Right lobe of liver (tissue), 4 donors: Measurements from ENCODE around the gene LIPM.

Experiments used
- POLR2A ChIP-seq: fragments of 450-650 bp; IDR thresholded peaks from one replicate; pipeline ENCODE4 v1.6.1; 2017; ENCODE audit warnings: antibody characterized with exemption, mild to moderate bottlenecking
- TF ChIP-seq, protein P1 (sequence below), 4 donors: fragments of 200-600 bp in 3 of 4; fragments of 450-650 bp in 1 of 4; IDR thresholded peaks; one replicate each; pipeline versions ENCODE4 v1.5.1 to v1.8.0; 2016 to 2022; ENCODE audit warnings: antibody characterized with exemption in 4 of 4, mild to moderate bottlenecking in 2 of 4
- donor health status: DM: no; HTN: no; CAD: no.
- donor health status: DM: no; HTN: no; CAD: no.
- donor health status: DM: no; HTN: yes; CAD: no.

DNA sequence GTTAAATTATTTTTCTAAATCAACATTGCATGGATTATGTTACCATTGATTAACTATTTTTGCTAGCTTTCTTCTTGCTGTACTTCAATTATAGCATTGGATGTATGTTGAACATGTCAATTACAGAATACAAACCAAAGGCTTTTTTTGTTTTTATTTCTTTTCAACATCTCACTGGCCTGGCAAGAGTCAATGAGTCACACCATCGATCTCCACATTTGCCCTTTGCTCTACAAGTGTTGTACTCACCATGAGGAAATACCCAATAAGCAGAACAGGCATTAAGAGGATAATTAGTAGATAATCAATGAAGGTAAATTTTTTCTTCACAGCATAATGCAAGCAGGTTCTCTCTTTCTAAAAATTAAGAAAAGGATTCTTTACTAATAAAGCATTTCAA lies 25.8 kb downstream of the LIPM start:
- TF ChIP-seq, protein P1, sequence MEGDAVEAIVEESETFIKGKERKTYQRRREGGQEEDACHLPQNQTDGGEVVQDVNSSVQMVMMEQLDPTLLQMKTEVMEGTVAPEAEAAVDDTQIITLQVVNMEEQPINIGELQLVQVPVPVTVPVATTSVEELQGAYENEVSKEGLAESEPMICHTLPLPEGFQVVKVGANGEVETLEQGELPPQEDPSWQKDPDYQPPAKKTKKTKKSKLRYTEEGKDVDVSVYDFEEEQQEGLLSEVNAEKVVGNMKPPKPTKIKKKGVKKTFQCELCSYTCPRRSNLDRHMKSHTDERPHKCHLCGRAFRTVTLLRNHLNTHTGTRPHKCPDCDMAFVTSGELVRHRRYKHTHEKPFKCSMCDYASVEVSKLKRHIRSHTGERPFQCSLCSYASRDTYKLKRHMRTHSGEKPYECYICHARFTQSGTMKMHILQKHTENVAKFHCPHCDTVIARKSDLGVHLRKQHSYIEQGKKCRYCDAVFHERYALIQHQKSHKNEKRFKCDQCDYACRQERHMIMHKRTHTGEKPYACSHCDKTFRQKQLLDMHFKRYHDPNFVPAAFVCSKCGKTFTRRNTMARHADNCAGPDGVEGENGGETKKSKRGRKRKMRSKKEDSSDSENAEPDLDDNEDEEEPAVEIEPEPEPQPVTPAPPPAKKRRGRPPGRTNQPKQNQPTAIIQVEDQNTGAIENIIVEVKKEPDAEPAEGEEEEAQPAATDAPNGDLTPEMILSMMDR (IDR thresholded peaks at IDR 0.05), result no peak
- TF ChIP-seq POLR2A, result no peak
